HG03108 (cell line): Measurements from ENCODE around the gene PPT1.

Experiments used
- ATAC-seq: cut with Tn5 transposase; IDR thresholded peaks from one replicate; pipeline ENCODE4 v1.9.1; 2021; ENCODE audit warnings: moderate library complexity; ENCODE audit not compliant: unreplicated experiment

The PPT1 gene

GRCh38 chr1:40096977-40097782 is at the start of gene PPT1:
TSS of gene PPT1 (minus strand) at chr1:40097252. CDS start at chr1:40097238, 14 bp downstream.
- ATAC-seq: peak; percentile 89

GRCh38 chr1:40143891-40144575 is 47.0 kb upstream of the PPT1 start:
- no peak for ATAC-seq

GRCh38 chr1:40141878-40142535 is 45.0 kb upstream of the PPT1 start:
- ATAC-seq: no peak

GRCh38 chr1:40140211-40140973 is 43.3 kb upstream of the PPT1 start:
- no peak for ATAC-seq

- ATAC-seq: no peak
Measured at GRCh38 chr1:40133839-40134238, 36.8 kb upstream of the PPT1 start.

- ATAC-seq: no peak
Measured at GRCh38 chr1:40133312-40133665, 36.2 kb upstream of the PPT1 start.

GRCh38 chr1:40132383-40133311 is 35.6 kb upstream of the PPT1 start:
- ATAC-seq: no peak

- ATAC-seq: no peak
Measured at GRCh38 chr1:40130892-40131291, 33.8 kb upstream of the PPT1 start.

- ATAC-seq: no peak
Measured at GRCh38 chr1:40122855-40123254, 25.8 kb upstream of the PPT1 start.

- ATAC-seq: no peak
Measured at GRCh38 chr1:40120128-40120527, 23.1 kb upstream of the PPT1 start.

GRCh38 chr1:40114400-40114799 is 17.3 kb upstream of the PPT1 start:
- ATAC-seq: no peak

- ATAC-seq: no peak
Measured at GRCh38 chr1:40110389-40110788, 13.3 kb upstream of the PPT1 start.

- ATAC-seq: no peak
Measured at GRCh38 chr1:40107290-40107959, 10.4 kb upstream of the PPT1 start.

GRCh38 chr1:40105028-40105427 is 8.0 kb upstream of the PPT1 start:
- no peak for ATAC-seq

- ATAC-seq: no peak
Measured at GRCh38 chr1:40102896-40103295, 5.8 kb upstream of the PPT1 start.

- ATAC-seq: no peak
Measured at GRCh38 chr1:40102038-40102437, 5.0 kb upstream of the PPT1 start.

- no peak for ATAC-seq
Measured at GRCh38 chr1:40096646-40096976, 441 bp downstream of the PPT1 start.

GRCh38 chr1:40095806-40096205 is 1.2 kb downstream of the PPT1 start:
- ATAC-seq: no peak

- no peak for ATAC-seq
Measured at GRCh38 chr1:40094466-40095110, 2.5 kb downstream of the PPT1 start.
